HG02763 (cell line): ENCODE results near the gene GMPS.

Experiments used
- ATAC-seq: cut with Tn5 transposase; IDR thresholded peaks from one replicate; pipeline ENCODE4 v1.9.1; 2021; ENCODE audit warnings: mild to moderate bottlenecking, moderate library complexity; ENCODE audit not compliant: unreplicated experiment

The GMPS gene

GRCh38 chr3:155991847-155992246 is 121.4 kb downstream of the GMPS start:
- ATAC-seq, result no peak
